ENCODE data around the gene PNKD.

- no peak for TF ChIP-seq CTCF (conservative IDR thresholded peaks at IDR 0.05 in 1 of 2, IDR thresholded peaks at IDR 0.05 in 1 of 2; ENCODE audit: low read depth in 1 of 2, low read length in 2 of 2)
- no peak for TF ChIP-seq EZH2 (IDR thresholded peaks at IDR 0.05; ENCODE audit: low read length, missing control alignments)
Measured at GRCh38 chr2:218291318-218292047, 21.2 kb downstream of the PNKD start.
